HL-60 (cell line): Measurements from ENCODE around the gene CCDC15.
A peak's percentile ranks its signal among the peaks of the same experiment; 100 is the strongest.

Experiments
- DNase-seq, 2 experiments: peaks; one replicate each; pipeline ENCODE4 v3.0.0-alpha.2; 2010 to 2020; ENCODE audit warnings: low read depth in 1 of 2, low spot score in 1 of 2
- H3K27ac ChIP-seq: fragments of 250-450 bp; sonication (Bioruptor Pico); replicated peaks from 2 replicates; pipeline ENCODE4 v1.5.1; 2020; ENCODE audit warnings: mild to moderate bottlenecking, moderate library complexity
- H3K27me3 ChIP-seq: fragments of 250-450 bp; sonication (Bioruptor Pico); 2 replicates; pipeline ENCODE4 v1.5.1; 2021; ENCODE audit warnings: mild to moderate bottlenecking, moderate library complexity; ENCODE audit not compliant: insufficient read depth, poor library complexity, severe bottlenecking
- H3K4me3 ChIP-seq: replicated peaks from 2 replicates; pipeline ENCODE4 v1.5.1; 2011; ENCODE audit warnings: mild to moderate bottlenecking, control low read depth, low read length; ENCODE audit not compliant: insufficient read depth
- GABPA ChIP-seq: IDR thresholded peaks from 2 replicates; pipeline ENCODE4 v1.6.1; 2012; ENCODE audit warnings: low read depth
- POLR2AphosphoS5 ChIP-seq: IDR thresholded peaks from 2 replicates; pipeline ENCODE4 v1.6.1; 2012; ENCODE audit warnings: low read depth
- SPI1 ChIP-seq: IDR thresholded peaks from 2 replicates; pipeline ENCODE4 v1.6.1; 2012; ENCODE audit warnings: low read depth, mild to moderate bottlenecking, borderline replicate concordance
- TF ChIP-seq, protein P1 (sequence below): IDR thresholded peaks from one replicate; pipeline ENCODE4 v1.5.1; 2011; ENCODE audit warnings: low read length, control low read depth, inconsistent platforms; ENCODE audit not compliant: insufficient read depth
- TF ChIP-seq, protein P2 (sequence below): IDR thresholded peaks from 2 replicates; pipeline ENCODE4 v1.6.1; 2012; ENCODE audit warnings: low read depth; ENCODE audit not compliant: insufficient replicate concordance

Gene CCDC15

DNA sequence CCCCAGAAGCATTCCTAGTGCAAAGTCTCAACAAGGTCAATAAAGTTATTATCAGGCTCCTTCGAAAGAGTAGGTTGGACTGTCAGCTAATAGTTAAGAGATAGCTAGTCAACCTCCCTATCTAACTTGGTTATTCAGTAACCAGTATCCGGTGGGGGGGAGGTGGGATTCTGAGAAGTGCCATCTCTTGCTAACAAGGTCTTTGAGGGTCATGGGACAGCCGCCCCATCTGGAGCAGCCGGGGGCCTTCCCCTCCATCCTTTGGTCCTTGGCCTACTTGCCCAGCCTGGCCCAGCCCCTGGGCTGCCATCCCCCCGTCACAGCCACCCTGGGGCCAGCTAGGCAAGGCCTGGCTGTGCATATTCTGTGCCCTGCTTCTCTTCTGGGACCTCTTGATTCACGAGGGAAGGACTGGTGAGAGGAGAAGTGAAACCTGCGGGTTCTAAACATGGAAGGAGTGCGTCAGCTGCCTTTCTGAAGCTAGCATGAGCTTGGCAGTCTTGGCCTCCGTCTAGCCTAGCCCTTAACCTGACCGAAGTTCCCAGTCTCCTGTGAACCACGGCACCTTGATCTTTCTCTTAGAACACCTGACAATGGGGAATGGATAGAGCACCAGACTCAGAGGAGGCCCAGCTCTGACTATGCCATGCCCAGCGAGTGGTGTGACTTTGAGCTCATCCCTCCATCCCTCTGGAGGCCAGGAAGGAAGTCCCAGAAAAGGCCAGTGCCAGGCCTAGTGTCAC lies 118.4 kb downstream of the CCDC15 start:
- Histone ChIP-seq H3K27me3 (no peaks in the 10 kb centered on the region), H3K27ac (peak overlapping the region; percentile 73; the same call in 1 of the 2 replicates), H3K4me3 (no peak overlapping the region)
- DNase-seq, result peak in 1 of 2 experiments; percentile 72
- TF ChIP-seq POLR2AphosphoS5 (no peak), GABPA (no peak), SPI1 (0 out of 2 replicates have a peak, but pooled peaks have one; percentile 4)

DNA sequence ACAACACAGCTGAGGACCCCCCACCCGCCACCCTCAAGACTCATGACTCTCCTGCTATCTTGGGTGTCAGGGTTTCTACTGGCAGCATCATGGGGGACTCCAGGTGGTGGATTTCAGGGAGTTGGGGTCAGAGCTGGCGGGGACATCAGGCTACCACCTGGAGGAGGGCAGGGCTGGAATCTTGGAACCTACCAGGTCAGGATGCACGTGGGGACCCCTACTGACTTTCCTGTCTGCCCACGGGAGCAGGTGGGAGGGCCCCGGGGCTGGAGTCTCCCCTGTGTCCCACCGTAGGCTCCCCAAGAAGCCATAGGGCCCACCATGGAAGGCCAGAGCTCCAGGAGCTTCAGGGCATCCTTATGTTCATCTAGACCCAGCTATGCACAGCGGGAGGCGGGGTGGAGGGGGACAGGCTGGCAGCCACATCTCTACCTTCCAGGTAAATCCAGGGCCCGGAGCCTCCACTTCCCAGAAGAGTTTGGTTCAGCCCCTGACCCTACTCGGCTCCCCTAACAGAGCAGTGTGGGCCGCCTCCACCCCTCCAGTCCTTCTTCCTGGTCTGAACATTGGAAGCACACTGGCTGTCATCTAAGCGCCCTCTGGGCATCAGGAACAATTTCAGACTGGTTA lies 119.1 kb downstream of the CCDC15 start:
- no peak for DNase-seq
- Histone ChIP-seq H3K27me3 (no peaks in the 10 kb centered on the region), H3K4me3 (no peak overlapping the region), H3K27ac (no peak overlapping the region)
- TF ChIP-seq POLR2AphosphoS5 (no peak), GABPA (no peak), SPI1 (no peak)
- TF ChIP-seq, protein P1, sequence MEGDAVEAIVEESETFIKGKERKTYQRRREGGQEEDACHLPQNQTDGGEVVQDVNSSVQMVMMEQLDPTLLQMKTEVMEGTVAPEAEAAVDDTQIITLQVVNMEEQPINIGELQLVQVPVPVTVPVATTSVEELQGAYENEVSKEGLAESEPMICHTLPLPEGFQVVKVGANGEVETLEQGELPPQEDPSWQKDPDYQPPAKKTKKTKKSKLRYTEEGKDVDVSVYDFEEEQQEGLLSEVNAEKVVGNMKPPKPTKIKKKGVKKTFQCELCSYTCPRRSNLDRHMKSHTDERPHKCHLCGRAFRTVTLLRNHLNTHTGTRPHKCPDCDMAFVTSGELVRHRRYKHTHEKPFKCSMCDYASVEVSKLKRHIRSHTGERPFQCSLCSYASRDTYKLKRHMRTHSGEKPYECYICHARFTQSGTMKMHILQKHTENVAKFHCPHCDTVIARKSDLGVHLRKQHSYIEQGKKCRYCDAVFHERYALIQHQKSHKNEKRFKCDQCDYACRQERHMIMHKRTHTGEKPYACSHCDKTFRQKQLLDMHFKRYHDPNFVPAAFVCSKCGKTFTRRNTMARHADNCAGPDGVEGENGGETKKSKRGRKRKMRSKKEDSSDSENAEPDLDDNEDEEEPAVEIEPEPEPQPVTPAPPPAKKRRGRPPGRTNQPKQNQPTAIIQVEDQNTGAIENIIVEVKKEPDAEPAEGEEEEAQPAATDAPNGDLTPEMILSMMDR, result no peak
- TF ChIP-seq, protein P2, sequence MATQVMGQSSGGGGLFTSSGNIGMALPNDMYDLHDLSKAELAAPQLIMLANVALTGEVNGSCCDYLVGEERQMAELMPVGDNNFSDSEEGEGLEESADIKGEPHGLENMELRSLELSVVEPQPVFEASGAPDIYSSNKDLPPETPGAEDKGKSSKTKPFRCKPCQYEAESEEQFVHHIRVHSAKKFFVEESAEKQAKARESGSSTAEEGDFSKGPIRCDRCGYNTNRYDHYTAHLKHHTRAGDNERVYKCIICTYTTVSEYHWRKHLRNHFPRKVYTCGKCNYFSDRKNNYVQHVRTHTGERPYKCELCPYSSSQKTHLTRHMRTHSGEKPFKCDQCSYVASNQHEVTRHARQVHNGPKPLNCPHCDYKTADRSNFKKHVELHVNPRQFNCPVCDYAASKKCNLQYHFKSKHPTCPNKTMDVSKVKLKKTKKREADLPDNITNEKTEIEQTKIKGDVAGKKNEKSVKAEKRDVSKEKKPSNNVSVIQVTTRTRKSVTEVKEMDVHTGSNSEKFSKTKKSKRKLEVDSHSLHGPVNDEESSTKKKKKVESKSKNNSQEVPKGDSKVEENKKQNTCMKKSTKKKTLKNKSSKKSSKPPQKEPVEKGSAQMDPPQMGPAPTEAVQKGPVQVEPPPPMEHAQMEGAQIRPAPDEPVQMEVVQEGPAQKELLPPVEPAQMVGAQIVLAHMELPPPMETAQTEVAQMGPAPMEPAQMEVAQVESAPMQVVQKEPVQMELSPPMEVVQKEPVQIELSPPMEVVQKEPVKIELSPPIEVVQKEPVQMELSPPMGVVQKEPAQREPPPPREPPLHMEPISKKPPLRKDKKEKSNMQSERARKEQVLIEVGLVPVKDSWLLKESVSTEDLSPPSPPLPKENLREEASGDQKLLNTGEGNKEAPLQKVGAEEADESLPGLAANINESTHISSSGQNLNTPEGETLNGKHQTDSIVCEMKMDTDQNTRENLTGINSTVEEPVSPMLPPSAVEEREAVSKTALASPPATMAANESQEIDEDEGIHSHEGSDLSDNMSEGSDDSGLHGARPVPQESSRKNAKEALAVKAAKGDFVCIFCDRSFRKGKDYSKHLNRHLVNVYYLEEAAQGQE, result no peak

DNA sequence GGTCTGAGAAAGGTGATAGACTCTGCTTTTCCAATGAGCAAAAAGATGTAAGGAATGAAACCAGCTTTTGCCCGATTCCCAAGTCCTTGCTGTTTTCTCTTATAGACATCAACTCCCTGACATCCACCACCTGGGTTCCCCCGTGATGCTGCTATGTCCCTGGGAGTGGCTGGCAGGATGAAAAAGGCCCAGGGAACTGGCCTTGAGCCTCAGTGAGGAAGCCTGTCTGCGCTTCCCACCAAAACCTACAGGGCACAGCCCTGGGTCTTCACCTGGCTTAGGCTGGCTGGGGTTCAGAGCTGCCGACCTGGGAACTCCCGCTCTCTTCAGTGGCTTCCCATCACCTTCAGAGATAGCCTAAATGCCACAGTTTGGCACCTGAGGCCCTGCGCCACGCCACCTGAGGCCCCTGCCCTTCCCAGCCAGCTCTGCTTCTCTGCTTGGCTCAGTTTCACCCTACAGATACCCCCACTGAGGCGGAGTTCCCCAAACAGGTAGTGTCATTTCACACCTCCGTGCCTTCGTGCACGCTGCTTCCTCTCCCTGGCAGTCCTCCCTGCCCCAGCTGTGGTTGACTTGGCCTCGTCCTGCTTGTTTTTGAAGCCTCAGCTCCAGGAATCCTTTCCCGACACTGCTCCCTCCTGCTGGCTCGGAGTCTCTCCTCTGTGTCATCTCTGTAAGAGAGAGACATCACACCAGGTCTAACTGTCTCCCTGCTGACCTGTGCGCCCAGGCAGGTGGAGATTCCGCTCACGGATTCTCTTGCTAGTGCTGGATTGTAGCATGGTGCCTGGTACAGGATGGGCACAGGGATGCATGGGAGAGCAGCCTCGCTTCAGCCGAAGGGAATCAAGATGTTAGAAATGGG lies 119.8 kb downstream of the CCDC15 start:
- H3K4me3 ChIP-seq, result no peak overlapping the region
- H3K27ac ChIP-seq, result no peak overlapping the region
- H3K27me3 ChIP-seq, result no peaks in the 10 kb centered on the region
- DNase-seq, result no peak
- TF ChIP-seq, protein P1, result no peak
- TF ChIP-seq POLR2AphosphoS5 (no peak), GABPA (no peak), SPI1 (no peak)
- TF ChIP-seq, protein P2, result no peak
